Spleen (tissue), 7 donors: ENCODE data around the gene TBC1D30.
"Not testable (repeated sequence)": the region's sequence is repeated elsewhere in the genome, so short reads cannot be mapped to it uniquely, and the experiment has no call there.

Source experiments
- POLR2A ChIP-seq, 3 donors: fragments of 450-650 bp; IDR thresholded peaks; one replicate each; pipeline ENCODE4 v1.5.1; 2017; ENCODE audit warnings: antibody characterized with exemption in 3 of 3, mild to moderate bottlenecking in 1 of 3
- TF ChIP-seq, protein P1 (sequence below), 11 experiments: fragments of 200-600 bp in 7 of 11; fragments of 450-650 bp in 4 of 11; sonication (generic) in 4 of 11; IDR thresholded peaks in 8 of 11; conservative IDR thresholded peaks in 3 of 11; 1 replicate in 7 of 11; 2 replicates in 4 of 11; pipeline versions ENCODE4 v1.4.0 to v1.8.0; 2016 to 2021; ENCODE audit warnings: antibody characterized with exemption in 11 of 11, inconsistent platforms in 4 of 11, mild to moderate bottlenecking in 1 of 11
- donor health status: DM: no; HTN: no; CAD: no; lungs with moderate emphysema.
- donor health status: DM: no; HTN: no; CAD: no.
- donor health status: DM: no; HTN: no; CAD: no.

DNA sequence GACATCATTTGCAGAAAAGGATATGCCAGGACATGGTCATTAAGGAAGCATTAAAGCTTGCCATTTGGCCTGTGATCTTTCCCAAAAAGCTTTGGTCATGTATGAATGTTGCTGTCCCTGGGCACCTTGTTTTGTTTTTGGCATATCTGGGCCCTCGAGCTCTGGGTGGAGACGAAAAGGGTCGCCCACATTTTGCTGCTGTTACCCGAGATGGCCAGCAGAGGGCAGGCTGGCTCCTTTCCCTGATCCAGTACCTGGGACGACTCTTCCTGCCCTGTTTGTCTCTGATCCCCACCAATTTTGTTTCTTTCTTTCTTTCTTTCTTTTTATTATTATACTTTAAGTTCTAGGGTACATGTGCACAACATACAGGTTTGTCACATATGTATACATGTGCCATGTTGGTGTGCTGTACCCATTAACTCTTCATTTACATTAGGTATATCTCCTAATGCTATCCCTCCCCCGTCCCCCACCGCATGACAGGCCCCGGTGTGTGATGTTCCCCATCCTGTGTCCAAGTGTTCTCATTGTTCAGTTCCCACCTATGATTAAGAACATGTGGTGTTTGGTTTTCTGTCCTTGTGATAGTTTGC is 22.2 kb upstream of the TBC1D30 start:
- TF ChIP-seq, protein P1, sequence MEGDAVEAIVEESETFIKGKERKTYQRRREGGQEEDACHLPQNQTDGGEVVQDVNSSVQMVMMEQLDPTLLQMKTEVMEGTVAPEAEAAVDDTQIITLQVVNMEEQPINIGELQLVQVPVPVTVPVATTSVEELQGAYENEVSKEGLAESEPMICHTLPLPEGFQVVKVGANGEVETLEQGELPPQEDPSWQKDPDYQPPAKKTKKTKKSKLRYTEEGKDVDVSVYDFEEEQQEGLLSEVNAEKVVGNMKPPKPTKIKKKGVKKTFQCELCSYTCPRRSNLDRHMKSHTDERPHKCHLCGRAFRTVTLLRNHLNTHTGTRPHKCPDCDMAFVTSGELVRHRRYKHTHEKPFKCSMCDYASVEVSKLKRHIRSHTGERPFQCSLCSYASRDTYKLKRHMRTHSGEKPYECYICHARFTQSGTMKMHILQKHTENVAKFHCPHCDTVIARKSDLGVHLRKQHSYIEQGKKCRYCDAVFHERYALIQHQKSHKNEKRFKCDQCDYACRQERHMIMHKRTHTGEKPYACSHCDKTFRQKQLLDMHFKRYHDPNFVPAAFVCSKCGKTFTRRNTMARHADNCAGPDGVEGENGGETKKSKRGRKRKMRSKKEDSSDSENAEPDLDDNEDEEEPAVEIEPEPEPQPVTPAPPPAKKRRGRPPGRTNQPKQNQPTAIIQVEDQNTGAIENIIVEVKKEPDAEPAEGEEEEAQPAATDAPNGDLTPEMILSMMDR (IDR thresholded peaks at IDR 0.05 in 8 of 11, conservative IDR thresholded peaks at IDR 0.05 in 3 of 11) = peak; percentile 58 to 88 (median 72)
- not testable (repeated sequence) for TF ChIP-seq POLR2A (IDR thresholded peaks at IDR 0.05)
